GM21528 (cell line): Measurements from ENCODE around the gene SLC66A2.

ENCODE experiments used
- ATAC-seq: cut with Tn5 transposase; IDR thresholded peaks from one replicate; pipeline ENCODE4 v1.9.1; 2021; ENCODE audit warnings: mild to moderate bottlenecking, moderate library complexity; ENCODE audit not compliant: unreplicated experiment, low FRiP score

The SLC66A2 gene

GRCh38 chr18:79938196-79938595 is 13.3 kb downstream of the SLC66A2 start:
- ATAC-seq = no peak

DNA sequence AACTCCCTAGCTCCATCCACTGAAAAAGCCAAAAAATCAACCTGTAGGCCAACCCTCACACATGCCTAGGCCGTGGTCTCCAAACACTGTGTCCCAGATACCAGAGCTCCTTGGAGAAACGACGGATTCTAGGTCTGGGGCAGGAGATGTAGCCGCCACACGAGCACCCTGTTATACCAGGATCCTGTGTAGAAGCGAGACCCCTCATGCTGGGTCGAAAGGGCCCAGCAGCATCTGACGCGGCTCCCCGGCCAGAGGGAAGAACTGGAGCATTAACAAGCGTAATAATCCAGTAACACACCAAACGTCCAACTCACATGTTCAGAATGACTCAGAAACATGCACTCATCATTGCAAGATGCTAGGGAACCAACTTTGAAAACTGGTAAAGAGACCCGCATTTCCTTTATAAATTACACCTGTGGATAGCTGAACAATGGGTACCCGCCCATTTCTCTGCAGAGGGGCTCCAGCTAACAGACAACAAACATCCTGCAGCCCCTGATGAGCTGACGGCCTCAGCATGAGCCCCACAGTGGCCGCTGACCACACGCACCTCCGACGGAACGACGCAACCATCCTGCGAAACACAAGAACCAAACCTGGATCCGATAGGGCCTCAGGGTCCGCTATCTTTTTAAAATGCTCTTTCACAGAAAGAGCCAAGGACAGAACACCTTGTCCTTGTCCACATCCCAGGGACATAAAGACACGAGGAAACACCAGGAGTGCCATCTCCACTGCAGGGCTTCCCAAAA is 14.2 kb downstream of the SLC66A2 start:
- ATAC-seq = no peak

GRCh38 chr18:79936641-79937040 is 14.8 kb downstream of the SLC66A2 start:
- ATAC-seq = no peak

DNA sequence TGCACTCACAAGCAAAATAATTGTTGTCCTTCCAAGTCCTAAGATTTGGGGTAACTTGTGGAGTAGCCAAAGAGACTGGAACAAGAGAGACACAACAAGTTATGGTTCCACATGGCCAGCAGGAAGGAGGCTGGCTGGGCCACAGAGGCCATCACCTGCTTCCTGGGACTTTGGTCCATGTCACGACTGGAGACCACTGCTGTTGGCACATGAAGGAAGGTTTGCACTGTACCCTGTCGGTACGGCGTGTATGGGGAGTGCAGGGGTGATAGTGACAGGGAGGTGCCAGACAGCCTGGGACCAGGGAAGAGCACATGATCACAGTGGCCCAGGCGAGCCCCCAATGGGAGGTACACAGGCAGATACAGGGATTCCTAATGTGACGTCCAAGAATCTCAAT is 15.5 kb downstream of the SLC66A2 start:
- no peak for ATAC-seq

GRCh38 chr18:79935499-79935898 is 16.0 kb downstream of the SLC66A2 start:
- ATAC-seq = no peak

- no peak for ATAC-seq
Observed at GRCh38 chr18:79935098-79935480, 16.4 kb downstream of the SLC66A2 start.

DNA sequence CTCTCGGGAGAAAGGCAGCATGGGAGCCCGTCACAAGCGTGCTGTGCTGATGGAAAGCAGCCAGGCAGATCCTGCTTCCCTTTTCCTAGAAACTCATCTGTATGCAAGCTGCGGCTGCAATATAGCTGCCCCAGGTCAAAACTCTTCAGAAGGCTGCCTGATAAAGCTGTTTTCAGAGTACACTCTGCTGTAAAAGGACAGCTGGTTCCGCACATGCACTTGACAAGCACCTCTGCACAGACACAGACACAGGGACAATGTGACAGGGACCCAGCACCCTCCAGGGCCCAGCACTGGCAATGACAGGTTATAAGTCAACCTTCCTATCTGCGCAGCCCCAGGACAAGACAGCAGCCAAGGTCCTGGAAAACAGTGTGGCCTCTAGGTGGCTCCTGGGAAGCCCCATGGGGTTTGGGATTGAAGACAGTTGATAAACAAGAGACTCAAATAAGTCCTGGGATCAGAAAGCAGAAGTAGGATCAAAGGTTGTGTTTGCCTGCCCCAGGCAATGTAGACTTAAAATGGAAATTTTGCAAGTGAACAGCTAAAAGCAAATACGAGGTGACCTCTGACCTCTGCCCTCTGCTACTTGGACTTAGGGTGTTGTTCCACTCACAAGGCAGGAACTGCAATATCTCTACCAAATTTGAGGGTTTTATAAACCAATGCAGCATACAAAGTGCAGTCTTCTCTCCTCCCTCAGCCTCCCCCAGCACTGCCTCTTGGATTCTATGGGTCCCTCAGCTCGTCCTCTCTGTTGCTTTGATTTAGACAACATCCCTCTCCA is 16.9 kb downstream of the SLC66A2 start:
- ATAC-seq = no peak

DNA sequence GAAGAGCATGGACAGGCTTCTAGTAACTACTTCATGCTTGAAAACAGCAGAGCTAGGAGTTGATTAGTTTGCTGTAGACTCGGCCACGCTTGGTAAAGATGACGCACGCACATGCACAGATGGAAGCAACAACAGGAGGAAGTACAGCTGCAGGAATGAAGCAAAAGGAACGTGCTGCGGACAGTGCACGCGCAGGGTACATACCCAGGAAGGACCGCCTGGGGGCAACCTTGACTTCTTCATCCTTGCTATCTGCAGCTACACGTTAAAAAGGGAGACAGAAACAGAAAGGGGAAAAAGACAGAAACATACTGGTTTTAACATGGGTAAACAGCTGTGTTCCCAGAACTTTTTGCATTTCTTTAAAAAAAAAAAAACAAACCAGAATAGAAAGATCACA is 17.7 kb downstream of the SLC66A2 start:
- no peak for ATAC-seq

GRCh38 chr18:79932907-79933306 is 18.5 kb downstream of the SLC66A2 start:
- ATAC-seq = no peak

DNA sequence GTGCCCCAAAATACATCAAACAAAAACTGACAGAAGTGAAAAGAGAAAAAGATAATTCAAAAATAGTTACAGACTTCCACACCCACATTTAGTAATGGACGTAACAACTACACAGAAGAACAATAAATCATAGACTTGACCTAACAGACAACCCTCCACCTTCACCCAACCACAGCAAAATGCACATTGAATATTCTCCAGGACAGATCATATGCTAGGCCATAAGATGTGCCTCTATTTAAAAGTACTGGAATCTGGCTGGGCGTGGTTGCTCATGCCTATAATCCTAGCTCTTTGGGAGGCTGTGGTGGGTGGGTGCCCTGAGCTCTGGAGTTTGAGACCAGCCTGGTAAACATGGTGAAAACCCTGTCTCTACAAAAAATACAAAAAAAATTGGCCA is 20.0 kb downstream of the SLC66A2 start:
- ATAC-seq = no peak

- no peak for ATAC-seq
Observed at GRCh38 chr18:79930020-79930642, 21.3 kb downstream of the SLC66A2 start.

DNA sequence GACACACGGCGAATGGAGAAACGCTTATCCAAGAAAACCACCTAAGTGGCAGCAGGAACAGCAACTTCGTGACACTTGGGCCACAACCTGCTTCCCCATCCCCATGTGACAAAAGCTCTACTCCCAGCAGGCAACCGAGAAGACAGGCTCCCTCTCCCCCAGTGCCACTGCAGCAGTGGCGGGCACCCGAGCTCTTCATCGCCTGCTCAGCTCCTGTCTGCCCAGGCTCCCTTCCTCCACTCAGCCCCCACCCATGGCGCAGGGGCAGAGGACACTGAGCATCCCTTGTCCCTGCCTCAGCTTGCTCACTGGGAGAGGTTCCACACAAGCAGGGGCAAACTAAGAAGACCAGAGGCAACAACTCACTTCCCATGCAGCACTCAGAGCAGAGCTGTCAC is 22.9 kb downstream of the SLC66A2 start:
- ATAC-seq = no peak

- no peak for ATAC-seq
Observed at GRCh38 chr18:79927607-79928562, 23.6 kb downstream of the SLC66A2 start.

- no peak for ATAC-seq
Observed at GRCh38 chr18:79926715-79927606, 24.5 kb downstream of the SLC66A2 start.

GRCh38 chr18:79926306-79926705 is 25.1 kb downstream of the SLC66A2 start:
- no peak for ATAC-seq

GRCh38 chr18:79924814-79925731 is 26.4 kb downstream of the SLC66A2 start:
- ATAC-seq = no peak

- ATAC-seq = no peak
Observed at GRCh38 chr18:79923896-79924585, 27.4 kb downstream of the SLC66A2 start.

- ATAC-seq = no peak
Observed at GRCh38 chr18:79922971-79923411, 28.5 kb downstream of the SLC66A2 start.
